IMR-90 (cell line): ENCODE results near the gene PLB1. TPM values are rescaled to one million over a fixed set of nuclear protein-coding genes. Genes with fewer than 3 reads are reported as not detected.
A peak's percentile ranks its signal among the peaks of the same experiment; 100 is the strongest.

Experiments used
- ATAC-seq: fragments of 200-7000 bp; cut with Tn5 transposase; 2 replicates; pipeline ENCODE4 v1.9.1; 2020; ENCODE audit warnings: low read depth, mild to moderate bottlenecking, moderate library complexity
- BruUV-seq: library from RNA; stranded (reverse); fragments of 400-500 nt; replicated peaks from 2 replicates; lab custom pipeline; 2021; lab: Mats Ljungman, UMichigan
- CTCF ChIA-PET: fragments of 300-600 bp; formaldehyde crosslinking; extraction: SDS; loops from one replicate; lab custom pipeline; 2021; ENCODE audit warnings: antibody characterized with exemption; lab: Yijun Ruan, JAX
- POLR2A ChIA-PET: fragments of 300-600 bp; sonication (Branson Sonifier 250); formaldehyde crosslinking; loops from one replicate; lab custom pipeline; 2022; ENCODE audit warnings: antibody characterized with exemption; ENCODE audit not compliant: unreplicated experiment; lab: Charles Lee
- DNase-seq: peaks from one replicate; pipeline ENCODE4 v3.0.0; 2013
- H2AFZ ChIP-seq: replicated peaks from 2 replicates; pipeline ENCODE3; 2013; ENCODE audit warnings: low read length, mild to moderate bottlenecking; ENCODE audit not compliant: poor library complexity
- H2AK5ac ChIP-seq: 2 replicates; pipeline ENCODE4 v1.6.1; 2013; ENCODE audit warnings: low read depth, low read length, inconsistent platforms
- H2AK9ac ChIP-seq: replicated peaks from 2 replicates; pipeline ENCODE3; 2013; ENCODE audit warnings: mild to moderate bottlenecking, low read depth, low read length, moderate library complexity; ENCODE audit not compliant: poor library complexity
- H2BK120ac ChIP-seq: 2 replicates; pipeline ENCODE4 v1.6.1; 2013; ENCODE audit warnings: low read depth, low read length, inconsistent platforms
- H2BK15ac ChIP-seq: 3 replicates; pipeline ENCODE4 v1.6.1; 2013; ENCODE audit warnings: low read depth, low read length, inconsistent platforms
- H2BK20ac ChIP-seq: 2 replicates; pipeline ENCODE4 v1.6.1; 2013; ENCODE audit warnings: low read depth, mild to moderate bottlenecking, inconsistent platforms, low read length, moderate library complexity
- H2BK5ac ChIP-seq: 2 replicates; pipeline ENCODE4 v1.6.1; 2013; ENCODE audit warnings: mild to moderate bottlenecking, low read depth, low read length, inconsistent platforms; ENCODE audit not compliant: poor library complexity, severe bottlenecking
- H3K14ac ChIP-seq: replicated peaks from 2 replicates; pipeline ENCODE4 v1.6.1; 2013; ENCODE audit warnings: low read depth, low read length, inconsistent platforms
- H3K18ac ChIP-seq: 2 replicates; pipeline ENCODE4 v1.6.1; 2013; ENCODE audit warnings: low read depth, low read length, control low read depth
- H3K23ac ChIP-seq: 2 replicates; pipeline ENCODE4 v1.6.1; 2013; ENCODE audit warnings: low read depth, low read length, inconsistent platforms
- H3K27ac ChIP-seq: 2 replicates; pipeline ENCODE4 v1.5.1; 2013; ENCODE audit warnings: mild to moderate bottlenecking, control low read depth, low read length; ENCODE audit not compliant: insufficient read depth
- H3K27me3 ChIP-seq: 2 replicates; pipeline ENCODE4 v1.6.1; 2013; ENCODE audit warnings: low read length; ENCODE audit not compliant: control insufficient read depth, insufficient read depth
- H3K36me3 ChIP-seq: 2 replicates; pipeline ENCODE4 v1.6.1; 2013; ENCODE audit warnings: low read length, mixed read lengths; ENCODE audit not compliant: control insufficient read depth, insufficient read depth
- H3K4ac ChIP-seq: 2 replicates; pipeline ENCODE4 v1.6.1; 2013; ENCODE audit warnings: low read depth, low read length, inconsistent platforms
- H3K4me1 ChIP-seq: 2 replicates; pipeline ENCODE4 v1.6.1; 2013; ENCODE audit warnings: low read length, mixed read lengths; ENCODE audit not compliant: control insufficient read depth, insufficient read depth
- H3K4me2 ChIP-seq: 2 replicates; pipeline ENCODE4 v1.6.1; 2013; ENCODE audit warnings: low read depth, mild to moderate bottlenecking, control low read depth, low read length, moderate library complexity
- H3K4me3 ChIP-seq: 2 replicates; pipeline ENCODE4 v1.5.1; 2013; ENCODE audit warnings: low read depth, mild to moderate bottlenecking, control low read depth, low read length, moderate library complexity; ENCODE audit not compliant: insufficient read depth
- H3K56ac ChIP-seq: 2 replicates; pipeline ENCODE4 v1.6.1; 2013; ENCODE audit warnings: low read length, inconsistent platforms; ENCODE audit not compliant: insufficient read depth; ENCODE audit errors: extremely low read depth
- H3K79me1 ChIP-seq, 2 experiments: 2 replicates each; pipeline ENCODE4 v1.6.1; 2013; ENCODE audit warnings: low read length in 2 of 2, inconsistent platforms in 1 of 2, low read depth in 1 of 2
- H3K9ac ChIP-seq: 2 replicates; pipeline ENCODE4 v1.6.1; 2013; ENCODE audit warnings: low read depth, low read length, control low read depth
- H3K9me1 ChIP-seq: 2 replicates; pipeline ENCODE4 v1.6.1; 2013; ENCODE audit warnings: low read length, inconsistent platforms; ENCODE audit not compliant: insufficient read depth
- H3K9me3 ChIP-seq: 2 replicates; pipeline ENCODE4 v1.6.1; 2013; ENCODE audit warnings: low read length; ENCODE audit not compliant: control insufficient read depth, insufficient read depth
- H4K20me1 ChIP-seq: 2 replicates; pipeline ENCODE4 v1.6.1; 2013; ENCODE audit warnings: low read length, inconsistent platforms; ENCODE audit not compliant: insufficient read depth
- H4K5ac ChIP-seq: 2 replicates; pipeline ENCODE4 v1.6.1; 2013; ENCODE audit warnings: mild to moderate bottlenecking, low read depth, low read length, control low read depth
- H4K8ac ChIP-seq, 2 experiments: 2 replicates each; pipeline ENCODE4 v1.6.1; 2013; ENCODE audit warnings: low read depth in 2 of 2, low read length in 2 of 2, control low read depth in 1 of 2, inconsistent platforms in 1 of 2
- H4K91ac ChIP-seq: 2 replicates; pipeline ENCODE4 v1.6.1; 2013; ENCODE audit warnings: low read depth, low read length, inconsistent platforms; ENCODE audit not compliant: insufficient read depth
- BHLHE40 ChIP-seq: fragments of 150-350 bp; IDR thresholded peaks from 2 replicates; pipeline ENCODE4 v1.6.1; 2016; ENCODE audit warnings: mild to moderate bottlenecking, low read depth, low read length
- MAZ ChIP-seq: IDR thresholded peaks from 2 replicates; pipeline ENCODE4 v1.6.1; 2012; ENCODE audit warnings: low read depth, mild to moderate bottlenecking, low read length, improper control_type of control experiment, moderate library complexity, borderline replicate concordance
- MXI1 ChIP-seq: IDR thresholded peaks from 2 replicates; pipeline ENCODE4 v1.6.1; 2012; ENCODE audit warnings: low read depth, mild to moderate bottlenecking, low read length, moderate library complexity, borderline replicate concordance
- SMC3 ChIP-seq: fragments of 150-350 bp; IDR thresholded peaks from 2 replicates; pipeline ENCODE4 v1.6.1; 2016; ENCODE audit warnings: low read depth, mild to moderate bottlenecking, antibody characterized with exemption, low read length, moderate library complexity
- WGBS, 2 experiments: methylation state at CpG; one replicate each; pipeline versions ENCODE4 v1.1.5 to v1.1.7; 2013; ENCODE audit warnings: missing lambda C conversion rate in 2 of 2; ENCODE audit not compliant: insufficient read length in 1 of 2; ENCODE audit errors: extremely low coverage in 2 of 2; 5-methylcytosine and 5-hydroxymethylcytosine counted together
- dilution Hi-C: fragments of 300-500 bp; cut with HindIII; formaldehyde crosslinking; loops from one replicate; pipeline ENCODE4 v1.14.3; 2018; ENCODE audit warnings: low sequenced_read_pairs; ENCODE audit not compliant: unreplicated experiment
- in situ Hi-C: fragments of 300-500 bp; cut with MboI; formaldehyde crosslinking; loops from 3 replicates; pipeline ENCODE4 v1.14.3; 2019; ENCODE audit warnings: low sequenced_read_pairs, inconsistent platforms, mixed read lengths
- intact Hi-C: fragments of 100-400 bp; cut with micrococcal nuclease; formaldehyde crosslinking; loops from 2 replicates; pipeline ENCODE4 v1.10.0; 2022
- polyA plus RNA-seq, 3 experiments: library from polyadenylated mRNA; depleted of rRNA; stranded (reverse); fragments of >200 nt; gene quantifications; 2 replicates each; pipeline ENCODE4 v1.2.3, GENCODE V29; 2012; ENCODE audit warnings: low replicate concordance in 1 of 3
- total RNA-seq: library from RNA; depleted of rRNA; stranded (reverse); fragments of >200 nt; gene quantifications from 2 replicates; pipeline ENCODE4 v1.2.3, GENCODE V29; 2012
- TF ChIP-seq, protein P1 (sequence below): fragments of 150-350 bp; IDR thresholded peaks from 2 replicates; pipeline ENCODE4 v1.6.1; 2016; ENCODE audit warnings: low read depth, mild to moderate bottlenecking, low read length, moderate library complexity, borderline replicate concordance

Gene PLB1
- total and polyA plus RNA-seq, 2 of the 4 experiments (the other 2 are of a cell fraction) = 0.74 to 0.90 TPM

DNA sequence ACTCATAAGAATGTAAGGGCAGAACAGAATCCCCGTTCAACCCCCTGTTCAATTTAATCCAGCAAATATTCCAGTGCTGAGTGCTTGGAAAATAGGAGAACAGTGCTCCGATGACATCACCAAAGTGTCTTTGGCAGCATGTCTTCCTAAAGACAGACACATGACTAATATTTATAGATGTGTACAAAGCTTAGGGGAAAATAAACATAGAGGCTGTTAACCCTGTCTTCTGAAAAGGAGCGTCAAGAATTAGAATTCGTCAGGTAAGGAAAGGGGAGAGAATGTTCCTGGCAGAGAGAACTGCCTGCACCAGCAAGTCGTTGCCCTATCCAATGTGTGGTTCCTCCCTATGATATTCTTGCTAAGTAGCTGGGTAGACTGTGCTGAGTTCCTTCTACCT, 72.7 kb downstream of the PLB1 start:
- Histone ChIP-seq H3K23ac (0 out of 2 replicates have a peak overlapping the region, but pooled peaks have one; percentile 42), H2BK5ac (no peak overlapping the region), H3K9me1 (no peaks in the 10 kb centered on the region), H3K79me1 (no peaks in the 10 kb centered on the region), H3K14ac (no peak overlapping the region), H3K36me3 (no peaks in the 10 kb centered on the region), H3K9ac (no peak overlapping the region), H2BK120ac (no peak overlapping the region), H3K4me1 (0 out of 2 replicates have a peak, but pooled peaks cover 2% of the 10 kb centered on the region), H3K27ac (no peak overlapping the region), H3K18ac (no peak overlapping the region), H4K8ac (no peak overlapping the region), H4K5ac (no peak overlapping the region), H4K20me1 (no peaks in the 10 kb centered on the region), H3K27me3 (no peaks in the 10 kb centered on the region), H3K56ac (no peak overlapping the region), H3K9me3 (no peaks in the 10 kb centered on the region; the same call in 1 of the 2 replicates), H4K91ac (no peak overlapping the region), H2AK9ac (no peak overlapping the region), H2AFZ (no peak overlapping the region), H2BK20ac (no peak overlapping the region), H2AK5ac (no peak overlapping the region), H2BK15ac (no peak overlapping the region), H3K4me2 (no peak overlapping the region), H3K4me3 (no peak overlapping the region), H3K4ac (no peak overlapping the region)
- no TSS peak for BruUV-seq
- ChIA-PET CTCF (interaction anchor here (2.7 kb wide), 1 partner anchor 26 kb away, joined by 11 read pairs; no protein-coding TSS in a partner anchor), POLR2A (no interaction called here)
- in situ Hi-C loops (no loop called here), dilution Hi-C loops (no loop called here), intact Hi-C loops (loop anchor here (5.0 to 10.0 kb wide), 2 partner anchors 224 to 864 kb away; no protein-coding TSS in a partner anchor)
- ATAC-seq = no peak
- TF ChIP-seq, protein P1, sequence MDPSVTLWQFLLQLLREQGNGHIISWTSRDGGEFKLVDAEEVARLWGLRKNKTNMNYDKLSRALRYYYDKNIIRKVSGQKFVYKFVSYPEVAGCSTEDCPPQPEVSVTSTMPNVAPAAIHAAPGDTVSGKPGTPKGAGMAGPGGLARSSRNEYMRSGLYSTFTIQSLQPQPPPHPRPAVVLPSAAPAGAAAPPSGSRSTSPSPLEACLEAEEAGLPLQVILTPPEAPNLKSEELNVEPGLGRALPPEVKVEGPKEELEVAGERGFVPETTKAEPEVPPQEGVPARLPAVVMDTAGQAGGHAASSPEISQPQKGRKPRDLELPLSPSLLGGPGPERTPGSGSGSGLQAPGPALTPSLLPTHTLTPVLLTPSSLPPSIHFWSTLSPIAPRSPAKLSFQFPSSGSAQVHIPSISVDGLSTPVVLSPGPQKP = no peak
- TF ChIP-seq MXI1 (no peak), SMC3 (no peak), MAZ (no peak), BHLHE40 (no peak)
- peak; percentile 24 for DNase-seq
- no CpG with 5 or more reads among the region's 5 CpGs for WGBS, 2 experiments
